Caco-2 (cell line): Measurements from ENCODE around the gene WDR27. TPM values are rescaled to one million over a fixed set of nuclear protein-coding genes. Genes with fewer than 3 reads are reported as not detected.

Source experiments
- BruUV-seq: library from RNA; stranded (reverse); fragments of 400-500 nt; replicated peaks from 2 replicates; lab custom pipeline; 2021; lab: Mats Ljungman, UMichigan
- CTCF ChIA-PET: fragments of 300-600 bp; sonication (Branson Sonifier 250); formaldehyde crosslinking; loops from one replicate; lab custom pipeline; 2022; ENCODE audit warnings: antibody characterized with exemption; lab: Charles Lee
- POLR2A ChIA-PET: fragments of 300-600 bp; sonication (Branson Sonifier 250); formaldehyde crosslinking; loops from one replicate; lab custom pipeline; 2022; ENCODE audit warnings: antibody characterized with exemption; lab: Charles Lee
- DNase-seq, 2 experiments: peaks; one replicate each; pipeline versions ENCODE4 v3.0.0 to v3.0.0-alpha.2; 2020 to 2022
- H3K27me3 ChIP-seq: replicated peaks from 2 replicates; pipeline ENCODE4 v1.6.0; 2011; ENCODE audit warnings: low read length; ENCODE audit not compliant: control insufficient read depth, insufficient read depth
- H3K36me3 ChIP-seq: 2 replicates; pipeline ENCODE4 v1.5.1; 2011; ENCODE audit warnings: low read length; ENCODE audit not compliant: control insufficient read depth, insufficient read depth
- H3K4me1 ChIP-seq: fragments of 250-450 bp; sonication (Bioruptor Pico); 2 replicates; pipeline ENCODE4 v1.5.1; 2020; ENCODE audit warnings: mild to moderate bottlenecking
- H3K4me3 ChIP-seq: 2 replicates; pipeline ENCODE4 v1.5.1; 2011; ENCODE audit warnings: low read depth, mild to moderate bottlenecking, control low read depth, low read length
- H3K9me3 ChIP-seq: fragments of 250-450 bp; sonication (Bioruptor Pico); 2 replicates; pipeline ENCODE4 v1.5.1; 2020; ENCODE audit warnings: mild to moderate bottlenecking, moderate library complexity
- H3K27ac Mint-ChIP-seq: one replicate; pipeline ENCODE4 v1.8.0; 2022; ENCODE audit warnings: mixed read lengths; ENCODE audit not compliant: unreplicated experiment
- H3K27me3 Mint-ChIP-seq: one replicate; pipeline ENCODE4 v1.8.0; 2022; ENCODE audit warnings: mixed read lengths; ENCODE audit not compliant: insufficient read depth, unreplicated experiment
- H3K36me3 Mint-ChIP-seq: one replicate; pipeline ENCODE4 v1.8.0; 2022; ENCODE audit warnings: mild to moderate bottlenecking, mixed read lengths; ENCODE audit not compliant: insufficient read depth, unreplicated experiment
- H3K4me1 Mint-ChIP-seq: one replicate; pipeline ENCODE4 v1.8.0; 2022; ENCODE audit warnings: low read depth, mixed read lengths; ENCODE audit not compliant: unreplicated experiment
- H3K4me3 Mint-ChIP-seq: one replicate; pipeline ENCODE4 v1.8.0; 2022; ENCODE audit warnings: mild to moderate bottlenecking, moderate library complexity, mixed read lengths; ENCODE audit not compliant: unreplicated experiment
- H3K9me3 Mint-ChIP-seq: one replicate; pipeline ENCODE4 v1.8.0; 2022; ENCODE audit warnings: mixed read lengths; ENCODE audit not compliant: unreplicated experiment
- intact Hi-C: fragments of 100-400 bp; cut with micrococcal nuclease; formaldehyde crosslinking; loops from one replicate; pipeline ENCODE4 v1.10.0; 2022; ENCODE audit not compliant: unreplicated experiment
- total RNA-seq: library from RNA; stranded (reverse); gene quantifications from 2 replicates; pipeline ENCODE4 v1.2.3, GENCODE V29; 2022
- TF ChIP-seq, protein P1 (sequence below), 2 experiments: fragments of 200-600 bp in 1 of 2; IDR thresholded peaks; 1 replicate in 1 of 2; 2 replicates in 1 of 2; pipeline versions ENCODE4 v1.5.1 to v1.8.0; 2011 to 2022; ENCODE audit warnings: antibody characterized with exemption in 1 of 2, control low read depth in 1 of 2, inconsistent platforms in 1 of 2, low read depth in 1 of 2, low read length in 1 of 2, mild to moderate bottlenecking in 1 of 2, moderate library complexity in 1 of 2; ENCODE audit not compliant: insufficient read depth in 1 of 2, severe bottlenecking in 1 of 2, unreplicated experiment in 1 of 2

The WDR27 gene
- total RNA-seq, 1 experiment from 2014 or later = 62.9 TPM

DNA sequence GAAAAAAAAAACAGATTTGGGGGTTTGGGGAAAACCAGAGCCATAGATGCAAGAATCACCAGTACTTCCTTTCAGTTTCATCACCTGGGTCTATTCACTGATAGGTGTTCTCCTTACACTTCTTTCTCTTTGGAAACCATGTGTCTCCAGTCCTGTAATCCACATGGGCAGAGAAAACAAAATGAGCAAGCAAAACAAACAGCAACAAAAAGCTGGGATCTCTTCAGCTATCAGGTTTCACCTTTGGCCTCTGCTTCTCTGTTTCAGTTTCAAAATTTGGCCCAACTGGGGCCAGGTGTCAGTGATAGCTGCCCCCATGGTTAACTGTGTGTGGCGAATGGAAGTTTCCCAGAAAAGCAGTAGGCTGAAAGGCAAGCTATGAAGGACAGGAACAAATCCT, 228.2 kb downstream of the WDR27 start:
- peaks cover 45% of the 10 kb centered on the region for H3K9me3 Mint-ChIP-seq
- H3K27me3 Mint-ChIP-seq = no peaks in the 10 kb centered on the region
- Histone ChIP-seq H3K4me1 (no peaks in the 10 kb centered on the region), H3K27me3 (no peaks in the 10 kb centered on the region), H3K9me3 (no peaks in the 10 kb centered on the region), H3K4me3 (no peak overlapping the region), H3K36me3 (no peaks in the 10 kb centered on the region)
- no peaks in the 10 kb centered on the region for H3K36me3 Mint-ChIP-seq
- TF ChIP-seq, protein P1, sequence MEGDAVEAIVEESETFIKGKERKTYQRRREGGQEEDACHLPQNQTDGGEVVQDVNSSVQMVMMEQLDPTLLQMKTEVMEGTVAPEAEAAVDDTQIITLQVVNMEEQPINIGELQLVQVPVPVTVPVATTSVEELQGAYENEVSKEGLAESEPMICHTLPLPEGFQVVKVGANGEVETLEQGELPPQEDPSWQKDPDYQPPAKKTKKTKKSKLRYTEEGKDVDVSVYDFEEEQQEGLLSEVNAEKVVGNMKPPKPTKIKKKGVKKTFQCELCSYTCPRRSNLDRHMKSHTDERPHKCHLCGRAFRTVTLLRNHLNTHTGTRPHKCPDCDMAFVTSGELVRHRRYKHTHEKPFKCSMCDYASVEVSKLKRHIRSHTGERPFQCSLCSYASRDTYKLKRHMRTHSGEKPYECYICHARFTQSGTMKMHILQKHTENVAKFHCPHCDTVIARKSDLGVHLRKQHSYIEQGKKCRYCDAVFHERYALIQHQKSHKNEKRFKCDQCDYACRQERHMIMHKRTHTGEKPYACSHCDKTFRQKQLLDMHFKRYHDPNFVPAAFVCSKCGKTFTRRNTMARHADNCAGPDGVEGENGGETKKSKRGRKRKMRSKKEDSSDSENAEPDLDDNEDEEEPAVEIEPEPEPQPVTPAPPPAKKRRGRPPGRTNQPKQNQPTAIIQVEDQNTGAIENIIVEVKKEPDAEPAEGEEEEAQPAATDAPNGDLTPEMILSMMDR (IDR thresholded peaks at IDR 0.05; ENCODE audit: insufficient read depth in 1 of 2, low read depth in 1 of 2, low read length in 1 of 2, severe bottlenecking in 1 of 2, unreplicated experiment in 1 of 2) = no peak
- ChIA-PET POLR2A (no interaction called here), CTCF (no interaction called here)
- no peaks in the 10 kb centered on the region for H3K4me1 Mint-ChIP-seq
- intact Hi-C loops = no loop called here
- BruUV-seq = no TSS peak
- no peak overlapping the region for H3K4me3 Mint-ChIP-seq
- no peak for DNase-seq
- H3K27ac Mint-ChIP-seq = no peak overlapping the region

DNA sequence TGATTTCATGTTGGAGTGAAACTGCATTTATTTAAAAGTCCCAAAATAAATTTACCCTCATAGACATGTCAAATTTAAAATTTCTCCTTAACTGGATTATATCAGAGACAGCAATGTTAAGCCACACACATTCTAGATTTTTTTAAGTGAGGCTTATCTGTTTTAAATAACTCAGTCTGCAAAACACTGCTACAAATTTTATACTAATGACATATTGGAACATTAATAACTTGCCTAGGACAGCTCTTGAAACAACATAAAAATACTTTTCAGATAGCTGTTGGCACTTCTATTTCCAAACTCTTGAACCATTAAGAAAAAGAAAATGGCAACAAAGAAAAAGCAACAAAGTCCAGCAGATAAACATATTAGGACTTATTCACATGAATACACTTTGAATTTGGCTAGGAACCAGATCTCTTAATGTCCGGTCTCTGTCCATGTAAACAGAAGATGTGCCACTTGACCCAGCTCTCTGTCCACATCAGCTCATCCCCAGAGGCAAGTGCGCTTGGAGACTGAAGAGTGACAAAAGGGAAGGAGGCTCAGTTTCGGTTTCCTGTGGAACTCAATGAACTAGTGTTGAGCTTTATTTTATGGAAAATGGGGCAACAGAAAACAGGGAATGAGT, 228.9 kb downstream of the WDR27 start:
- Histone ChIP-seq H3K9me3 (0 out of 2 replicates have a peak, but pooled peaks cover under 1% of the 10 kb centered on the region), H3K27me3 (no peaks in the 10 kb centered on the region), H3K4me1 (no peaks in the 10 kb centered on the region), H3K36me3 (no peaks in the 10 kb centered on the region), H3K4me3 (no peak overlapping the region)
- no peaks in the 10 kb centered on the region for H3K27me3 Mint-ChIP-seq
- TF ChIP-seq, protein P1 (IDR thresholded peaks at IDR 0.05; ENCODE audit: insufficient read depth in 1 of 2, low read depth in 1 of 2, low read length in 1 of 2, severe bottlenecking in 1 of 2, unreplicated experiment in 1 of 2) = no peak
- H3K27ac Mint-ChIP-seq = no peak overlapping the region
- intact Hi-C loops = no loop called here
- BruUV-seq = no TSS peak
- no peaks in the 10 kb centered on the region for H3K36me3 Mint-ChIP-seq
- ChIA-PET POLR2A (no interaction called here), CTCF (no interaction called here)
- H3K9me3 Mint-ChIP-seq = peaks cover 49% of the 10 kb centered on the region
- no peaks in the 10 kb centered on the region for H3K4me1 Mint-ChIP-seq
- DNase-seq = no peak
- no peak overlapping the region for H3K4me3 Mint-ChIP-seq

DNA sequence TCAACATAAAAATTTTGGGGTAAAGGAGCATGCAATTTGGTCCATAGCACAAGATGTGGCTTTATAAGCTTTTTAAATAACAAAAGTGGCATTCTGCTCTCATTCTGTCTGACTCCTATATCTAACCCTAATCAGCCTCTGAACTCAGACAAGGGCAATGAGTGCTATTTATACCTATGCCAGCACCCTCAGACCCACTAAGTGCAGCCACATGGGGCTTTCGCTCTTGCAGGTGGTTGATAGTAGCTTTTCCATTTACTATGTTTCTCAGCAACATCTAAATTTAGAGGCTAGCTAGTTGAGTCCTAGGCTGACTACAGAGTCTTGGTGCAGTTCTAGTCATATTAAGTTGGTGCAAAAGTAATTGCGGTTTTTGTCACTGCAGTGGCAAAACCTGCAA, 231.0 kb downstream of the WDR27 start:
- peaks cover 40% of the 10 kb centered on the region for H3K9me3 Mint-ChIP-seq
- intact Hi-C loops = no loop called here
- ChIA-PET POLR2A (no interaction called here), CTCF (no interaction called here)
- peaks cover 3% of the 10 kb centered on the region for H3K9me3 ChIP-seq
- no peaks in the 10 kb centered on the region for H3K4me1 ChIP-seq
- no peaks in the 10 kb centered on the region for H3K4me1 Mint-ChIP-seq
- DNase-seq = no peak
- H3K27me3 Mint-ChIP-seq = no peaks in the 10 kb centered on the region
- H3K4me3 ChIP-seq = no peak overlapping the region
- TF ChIP-seq, protein P1 (IDR thresholded peaks at IDR 0.05; ENCODE audit: insufficient read depth in 1 of 2, low read depth in 1 of 2, low read length in 1 of 2, severe bottlenecking in 1 of 2, unreplicated experiment in 1 of 2) = no peak
- H3K4me3 Mint-ChIP-seq = no peak overlapping the region
- H3K36me3 Mint-ChIP-seq = no peaks in the 10 kb centered on the region
- no peaks in the 10 kb centered on the region for H3K27me3 ChIP-seq
- no TSS peak for BruUV-seq
- no peaks in the 10 kb centered on the region for H3K36me3 ChIP-seq
- H3K27ac Mint-ChIP-seq = no peak overlapping the region
